SW480 (cell line): ENCODE results near the gene BIK.

ENCODE experiments used
- DNase-seq: peaks from one replicate; pipeline ENCODE4 v3.0.0-alpha.2; 2016; ENCODE audit warnings: low spot score

Gene BIK

GRCh38 chr22:43162412-43163150 is 52.0 kb downstream of the BIK start:
- DNase-seq: no peak

DNA sequence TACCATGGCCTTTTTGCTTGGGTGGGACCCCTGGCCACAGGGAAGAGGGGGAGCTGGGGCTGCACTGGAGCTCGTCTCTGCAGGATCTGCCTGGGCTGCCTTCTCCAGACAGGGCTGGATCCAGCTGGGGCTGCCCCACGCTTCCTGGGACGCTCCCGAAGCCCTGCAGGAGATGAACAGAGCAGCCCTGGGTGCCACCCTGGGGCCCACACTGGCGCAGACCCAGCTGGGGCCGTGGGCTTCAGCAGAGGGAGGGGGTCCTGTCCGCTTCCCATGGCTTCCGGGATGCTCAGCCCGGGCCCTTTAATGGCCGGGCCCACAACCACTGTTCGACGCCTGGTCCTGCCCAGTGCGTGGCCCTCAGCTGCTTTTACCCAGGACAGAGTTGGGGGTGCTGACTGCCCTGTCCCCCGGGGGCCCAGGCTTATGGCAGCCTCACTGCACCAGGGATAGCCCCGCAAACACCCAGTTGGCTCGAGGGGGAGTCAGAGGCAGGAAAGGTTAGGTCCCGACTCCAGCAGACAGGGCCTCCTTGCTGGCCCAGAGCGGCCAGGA is 52.8 kb downstream of the BIK start:
- DNase-seq: no peak

GRCh38 chr22:43164636-43165035 is 54.1 kb downstream of the BIK start:
- DNase-seq: no peak

- DNase-seq: no peak
Measured at GRCh38 chr22:43166132-43166930, 55.8 kb downstream of the BIK start.

GRCh38 chr22:43167001-43167589 is 56.5 kb downstream of the BIK start:
- no peak for DNase-seq

GRCh38 chr22:43168471-43169309 is 58.1 kb downstream of the BIK start:
- DNase-seq: no peak

DNA sequence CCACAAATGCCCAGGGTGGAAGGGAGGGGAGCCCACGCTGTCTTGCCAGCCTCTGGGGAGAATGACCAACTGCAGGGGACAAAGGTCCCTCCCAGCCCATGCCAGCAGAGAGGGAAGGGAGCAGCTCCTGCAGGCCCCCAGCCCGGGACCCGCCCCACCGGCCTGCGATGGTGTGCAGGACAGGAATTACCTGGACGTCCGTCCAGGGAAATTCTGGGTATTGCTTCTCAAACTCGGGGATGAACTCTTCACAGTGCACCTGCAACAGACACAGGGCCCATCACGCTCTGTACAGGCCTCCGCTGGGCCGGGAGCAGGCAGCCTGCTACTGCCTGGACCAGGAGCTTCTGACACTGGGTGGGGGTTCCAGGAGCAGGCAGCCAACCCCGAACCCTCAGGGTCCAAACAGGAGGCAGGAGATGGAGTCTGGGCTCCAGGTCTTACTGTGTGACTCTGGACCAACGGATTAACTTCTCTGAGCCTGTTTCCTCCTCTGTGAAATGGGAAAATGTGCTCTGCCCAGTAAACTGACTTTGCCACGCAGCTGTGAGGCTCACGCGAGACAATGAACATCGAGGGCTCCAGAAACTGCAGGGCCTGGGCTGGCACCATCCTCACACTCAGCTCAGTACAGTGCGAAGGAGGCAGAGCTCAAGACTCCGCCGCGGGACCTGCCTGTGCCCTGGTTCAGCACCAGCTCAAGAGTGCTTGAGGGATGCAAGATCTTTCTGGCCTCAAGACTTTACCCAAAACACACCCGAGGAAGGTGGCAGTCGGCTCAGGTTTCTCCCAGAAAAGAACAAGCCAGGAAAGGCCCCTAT is 59.0 kb downstream of the BIK start:
- DNase-seq: no peak

GRCh38 chr22:43170131-43170480 is 59.6 kb downstream of the BIK start:
- DNase-seq: no peak

DNA sequence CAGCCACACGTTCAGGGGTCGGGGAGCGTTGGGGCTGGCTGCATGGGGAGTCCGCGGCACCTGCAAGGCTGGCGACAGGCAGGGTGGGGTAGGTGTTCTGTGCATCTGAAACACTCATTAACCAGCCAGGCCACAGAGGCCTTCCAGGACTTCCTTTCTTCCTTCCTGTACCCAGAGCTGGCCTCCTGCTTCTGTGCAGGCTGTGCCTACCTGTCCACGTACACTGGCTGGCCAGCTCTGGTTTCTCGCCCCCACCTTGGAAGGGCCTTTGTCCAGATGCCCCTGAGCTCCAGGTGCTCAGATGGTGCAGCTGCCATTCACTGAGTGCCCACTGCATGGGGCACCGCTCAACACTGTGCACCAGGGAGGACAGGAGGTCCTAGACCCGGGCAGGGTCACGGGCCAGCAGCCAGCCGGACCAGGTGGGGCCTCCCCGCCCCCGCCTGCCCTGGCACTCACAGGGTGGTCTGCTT is 60.5 kb downstream of the BIK start:
- DNase-seq: no peak

DNA sequence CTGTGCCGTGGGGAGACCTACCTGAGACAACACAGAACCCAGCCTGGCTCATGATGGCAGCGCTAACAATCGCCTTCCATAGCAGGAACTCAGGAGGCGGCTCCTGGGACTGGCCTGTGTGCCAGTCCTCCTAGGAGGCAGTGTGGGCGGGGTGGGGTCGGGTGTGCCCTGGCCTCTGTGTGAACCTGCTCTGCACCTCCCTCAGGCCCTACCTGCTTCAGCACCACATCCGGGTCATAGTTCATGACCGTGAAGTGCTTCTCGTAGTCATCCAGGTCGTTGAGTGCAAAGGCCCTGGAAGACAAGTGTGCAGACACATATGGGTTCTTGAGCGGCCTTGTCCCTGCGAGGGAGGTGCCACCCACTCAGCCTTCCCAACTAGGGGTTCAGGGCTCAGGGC is 61.1 kb downstream of the BIK start:
- DNase-seq: no peak

GRCh38 chr22:43172191-43172590 is 61.6 kb downstream of the BIK start:
- DNase-seq: no peak

- DNase-seq: no peak
Measured at GRCh38 chr22:43173566-43173965, 63.0 kb downstream of the BIK start.

DNA sequence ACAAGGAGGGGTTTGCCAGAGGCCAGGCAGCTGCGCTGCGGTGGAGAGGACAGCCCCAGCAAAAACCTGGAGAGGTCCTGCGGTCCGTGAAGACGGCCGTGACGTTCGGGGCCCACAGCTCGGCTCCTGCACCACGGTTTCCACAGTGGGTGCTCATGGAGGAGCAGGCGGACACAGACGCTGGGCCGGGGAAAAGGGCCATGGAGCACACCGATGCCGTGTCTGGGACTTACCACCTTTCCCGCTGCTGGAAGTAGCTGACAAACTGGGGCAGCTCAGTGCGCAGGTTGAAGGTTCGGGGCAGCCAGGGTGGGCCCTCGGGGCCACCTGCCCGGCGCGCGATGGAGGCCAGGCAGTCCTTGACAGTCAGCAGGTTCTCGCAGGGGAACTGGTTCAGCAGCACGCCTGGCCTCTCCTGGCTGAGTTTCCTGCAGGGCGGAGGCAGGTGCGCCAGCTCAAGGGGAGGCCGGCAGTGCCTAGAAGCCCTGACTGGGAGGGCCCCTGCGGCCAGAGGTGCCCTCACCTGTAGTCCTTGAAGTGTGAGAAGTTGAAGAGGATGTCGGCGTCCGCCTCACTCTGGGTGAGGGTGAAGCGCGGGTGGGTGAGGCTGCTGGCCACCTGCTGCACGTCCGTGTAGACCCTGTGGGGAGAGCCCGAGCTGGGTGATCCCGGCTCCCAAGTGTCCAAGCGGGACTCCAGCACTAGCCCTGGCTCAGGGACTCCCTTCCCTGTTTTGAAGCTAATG is 63.6 kb downstream of the BIK start:
- no peak for DNase-seq

DNA sequence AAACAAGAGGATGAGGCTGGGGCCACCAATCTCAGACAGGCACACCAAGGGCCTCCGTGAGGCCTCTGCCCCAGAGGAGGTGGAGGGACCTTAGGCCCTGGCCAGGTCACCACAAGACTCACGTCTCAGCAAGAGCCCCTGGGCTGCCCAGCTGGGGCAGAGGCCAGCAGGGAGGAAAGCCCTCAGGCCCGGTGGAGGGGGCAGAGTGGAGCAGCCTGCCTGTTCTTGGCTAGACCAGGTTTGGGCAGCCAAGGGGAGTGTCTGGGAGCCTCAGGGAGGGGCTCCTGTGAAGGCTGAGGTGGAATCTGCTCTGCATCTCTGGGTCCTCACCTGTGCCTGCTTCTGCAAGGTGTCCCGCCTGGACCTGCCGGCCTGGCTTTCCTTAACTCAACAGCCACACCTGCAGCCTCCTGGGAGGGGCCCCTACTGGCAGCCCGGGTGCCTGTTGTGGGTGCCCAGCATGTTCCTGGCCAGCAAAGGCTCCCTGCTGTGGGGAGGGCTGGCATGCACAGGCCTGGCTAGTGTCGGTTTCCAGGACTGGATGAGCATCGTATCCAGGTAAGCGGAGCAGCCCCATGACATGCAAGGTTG is 64.5 kb downstream of the BIK start:
- no peak for DNase-seq

GRCh38 chr22:43176090-43176489 is 65.5 kb downstream of the BIK start:
- DNase-seq: no peak

DNA sequence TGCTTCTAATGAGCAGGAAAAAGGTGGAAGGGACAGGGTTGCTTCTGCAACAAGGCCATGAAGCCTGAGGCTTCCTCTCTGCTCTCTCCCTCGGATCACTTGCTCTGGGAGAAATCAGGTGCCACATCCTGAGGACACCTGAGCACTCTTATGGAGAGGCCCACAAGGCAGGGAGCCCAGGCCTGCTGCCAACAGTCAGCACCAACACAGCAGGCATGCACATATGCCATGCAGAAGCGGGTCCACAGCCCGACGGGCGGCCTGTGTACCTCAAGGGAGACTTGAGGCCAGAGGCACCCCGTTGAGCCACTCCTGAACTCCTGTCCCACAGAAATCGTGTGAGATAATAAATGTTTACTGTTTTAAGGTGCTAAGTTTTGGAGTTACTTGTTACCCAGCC is 66.9 kb downstream of the BIK start:
- DNase-seq: no peak
